Fibroblast of skin of back (primary cell): ENCODE results near the gene LILRA1.
"Not testable (repeated sequence)": the region's sequence is repeated elsewhere in the genome, so short reads cannot be mapped to it uniquely, and the experiment has no call there.

Experiments
- DNase-seq: peaks from one replicate; pipeline ENCODE4 v3.0.0-alpha.2; 2013

The LILRA1 gene

DNA sequence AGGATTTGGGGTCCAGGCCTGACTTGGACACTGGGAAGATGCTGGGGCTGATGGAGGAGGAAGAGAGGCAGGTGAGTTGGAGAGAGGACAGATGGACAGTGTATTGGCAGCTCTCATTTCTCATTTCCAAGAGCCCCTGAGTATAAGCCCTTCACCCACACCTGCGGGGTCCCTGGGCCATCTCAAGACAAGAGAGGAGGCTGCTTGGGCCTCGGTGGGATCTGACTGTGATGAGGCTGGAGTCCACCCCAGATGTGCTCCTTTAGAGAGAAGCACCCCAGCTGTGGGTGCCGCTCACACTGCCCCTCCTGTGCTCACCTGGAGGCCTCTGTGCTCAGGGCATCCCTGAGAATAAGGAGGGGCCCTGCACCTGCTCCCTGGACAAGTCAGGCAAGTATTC is 16.1 kb upstream of the LILRA1 start:
- no peak for DNase-seq

DNA sequence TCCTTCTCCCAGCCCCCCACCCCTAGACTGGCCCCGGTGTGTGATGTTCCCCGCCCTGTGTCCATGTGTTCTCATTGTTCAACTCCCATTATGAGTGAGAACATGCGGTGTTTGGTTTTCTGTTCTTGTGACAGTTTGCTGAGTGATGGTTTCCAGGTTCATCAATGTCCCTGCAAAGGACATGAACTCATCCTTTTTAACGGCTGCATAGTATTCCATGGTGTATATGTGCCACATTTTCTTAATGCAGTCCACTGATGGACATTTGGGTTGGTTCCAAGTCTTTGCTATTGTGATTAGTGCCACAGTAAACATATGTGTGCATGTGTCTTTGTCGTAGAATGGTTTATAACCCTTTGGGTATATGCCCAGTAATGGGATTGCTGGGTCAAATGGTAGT is 15.2 kb upstream of the LILRA1 start:
- not testable (repeated sequence) for DNase-seq

DNA sequence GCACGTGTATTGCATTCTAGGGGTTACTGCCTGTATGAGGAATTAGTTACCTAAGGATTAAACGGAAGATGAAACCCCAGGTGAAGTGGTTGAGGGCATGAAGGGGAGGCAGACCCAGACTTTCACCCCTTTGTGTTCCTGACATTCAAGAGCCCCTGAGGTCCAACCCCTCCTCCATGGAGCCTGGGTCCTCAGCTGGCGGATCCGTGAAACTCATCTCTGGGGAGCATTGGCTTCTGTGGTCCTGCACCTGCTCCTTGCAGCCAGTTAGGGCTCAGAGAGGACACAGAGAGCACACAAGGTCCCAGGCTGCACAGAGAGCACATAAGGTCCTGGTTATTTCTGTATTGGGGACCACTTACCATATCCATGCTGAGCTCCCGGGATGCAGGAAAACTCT is 7.0 kb upstream of the LILRA1 start:
- DNase-seq = no peak

DNA sequence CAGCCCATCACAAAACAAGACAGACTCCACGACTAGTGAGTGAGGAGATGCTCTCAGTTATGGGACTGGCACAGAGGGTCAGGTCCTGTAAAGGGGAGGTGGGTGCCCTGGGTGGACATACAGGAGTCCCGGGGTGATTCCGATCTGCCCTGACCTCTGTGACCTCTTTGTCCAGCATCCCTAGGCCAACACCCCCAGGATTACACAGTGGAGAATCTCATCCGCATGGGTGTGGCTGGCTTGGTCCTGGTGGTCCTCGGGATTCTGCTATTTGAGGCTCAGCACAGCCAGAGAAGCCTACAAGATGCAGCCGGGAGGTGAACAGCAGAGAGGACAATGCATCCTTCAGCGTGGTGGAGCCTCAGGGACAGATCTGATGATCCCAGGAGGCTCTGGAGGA is 6.4 kb upstream of the LILRA1 start:
- DNase-seq = no peak

DNA sequence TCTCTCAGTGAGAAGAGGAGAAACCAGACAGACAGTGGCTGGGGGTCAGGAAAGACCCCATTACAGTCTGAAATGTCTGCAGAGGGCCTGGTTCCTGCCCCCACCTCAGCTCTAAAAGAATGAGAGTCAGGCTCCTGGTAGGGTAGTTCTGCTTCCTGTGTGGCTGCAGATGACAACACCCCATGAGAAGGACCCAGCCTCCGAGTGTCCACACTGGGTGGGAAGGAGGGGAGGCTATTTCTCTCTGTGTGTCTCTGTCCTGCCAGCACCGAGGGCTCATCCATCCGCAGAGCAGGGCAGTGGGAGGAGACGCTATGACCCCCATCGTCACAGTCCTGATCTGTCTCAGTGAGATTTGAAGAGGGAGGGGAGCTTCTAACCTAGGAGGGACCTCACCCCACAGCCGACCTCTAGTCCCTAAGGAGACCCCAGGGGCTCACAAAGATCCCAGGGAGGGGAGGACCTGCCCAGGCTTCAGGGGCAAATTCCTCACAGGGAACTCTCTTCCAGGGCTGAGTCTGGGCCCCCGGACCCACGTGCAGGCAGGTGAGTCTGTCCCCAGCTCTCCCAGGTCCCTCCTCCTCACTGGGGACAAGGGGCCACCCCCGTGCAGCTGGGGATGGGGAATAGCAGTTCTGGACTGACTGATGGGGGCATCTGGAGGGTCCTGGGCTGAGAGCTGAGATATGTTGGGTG is 647 bp downstream of the LILRA1 start:
- not testable (repeated sequence) for DNase-seq

DNA sequence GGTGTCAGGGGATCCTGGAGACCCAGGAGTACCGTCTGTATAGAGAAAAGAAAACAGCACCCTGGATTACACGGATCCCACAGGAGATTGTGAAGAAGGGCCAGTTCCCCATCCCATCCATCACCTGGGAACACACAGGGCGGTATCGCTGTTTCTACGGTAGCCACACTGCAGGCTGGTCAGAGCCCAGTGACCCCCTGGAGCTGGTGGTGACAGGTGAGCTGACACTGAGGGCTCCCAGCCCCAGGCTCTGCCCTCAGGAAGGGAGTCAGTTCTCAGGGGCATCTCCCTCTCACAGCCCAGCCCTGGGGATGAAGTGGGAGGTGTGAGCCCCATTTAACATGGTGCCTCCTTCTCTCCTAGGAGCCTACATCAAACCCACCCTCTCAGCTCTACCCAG is 1.3 kb downstream of the LILRA1 start:
- no peak for DNase-seq

DNA sequence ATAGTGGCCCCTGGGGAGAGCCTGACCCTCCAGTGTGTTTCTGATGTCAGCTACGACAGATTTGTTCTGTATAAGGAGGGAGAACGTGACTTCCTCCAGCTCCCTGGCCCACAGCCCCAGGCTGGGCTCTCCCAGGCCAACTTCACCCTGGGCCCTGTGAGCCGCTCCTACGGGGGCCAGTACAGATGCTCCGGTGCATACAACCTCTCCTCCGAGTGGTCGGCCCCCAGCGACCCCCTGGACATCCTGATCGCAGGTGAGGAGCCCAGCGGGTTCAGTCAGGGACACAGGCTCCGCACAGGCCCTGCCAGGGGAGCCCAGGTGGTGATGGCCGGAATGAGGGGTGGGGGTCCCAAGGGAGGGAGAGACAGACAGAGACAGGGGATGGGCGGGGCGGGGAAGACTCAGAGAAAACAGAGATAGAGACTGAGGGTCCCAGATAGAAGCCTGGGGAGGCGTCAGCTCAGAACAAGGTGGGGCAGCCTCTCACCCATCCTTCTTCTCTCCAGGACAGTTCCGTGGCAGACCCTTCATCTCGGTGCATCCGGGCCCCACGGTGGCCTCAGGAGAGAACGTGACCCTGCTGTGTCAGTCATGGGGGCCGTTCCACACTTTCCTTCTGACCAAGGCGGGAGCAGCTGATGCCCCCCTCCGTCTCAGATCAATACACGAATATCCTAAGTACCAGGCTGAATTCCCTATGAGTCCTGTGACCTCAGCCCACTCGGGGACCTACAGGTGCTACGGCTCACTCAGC is 2.4 kb downstream of the LILRA1 start:
- DNase-seq = not testable (repeated sequence)

DNA sequence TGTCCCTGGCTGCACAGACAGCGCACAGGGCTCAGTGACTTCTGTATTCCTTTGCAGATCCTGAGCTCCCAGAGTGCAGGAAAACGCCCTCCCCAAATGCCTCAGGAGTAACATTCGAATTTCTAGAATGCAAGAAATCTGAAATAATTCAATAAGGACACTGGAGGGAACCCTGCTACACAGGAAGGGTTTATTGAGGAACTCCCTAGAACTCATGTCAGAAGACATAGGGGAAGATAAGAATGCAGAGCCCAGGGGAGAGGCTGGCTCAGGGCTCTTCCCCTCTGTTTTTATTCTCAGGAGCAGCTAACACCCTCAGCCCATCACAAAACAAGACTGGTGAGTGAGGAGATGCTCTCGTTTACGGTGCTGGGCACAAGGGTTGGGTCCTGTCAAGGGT is 6.8 kb downstream of the LILRA1 start:
- no peak for DNase-seq

DNA sequence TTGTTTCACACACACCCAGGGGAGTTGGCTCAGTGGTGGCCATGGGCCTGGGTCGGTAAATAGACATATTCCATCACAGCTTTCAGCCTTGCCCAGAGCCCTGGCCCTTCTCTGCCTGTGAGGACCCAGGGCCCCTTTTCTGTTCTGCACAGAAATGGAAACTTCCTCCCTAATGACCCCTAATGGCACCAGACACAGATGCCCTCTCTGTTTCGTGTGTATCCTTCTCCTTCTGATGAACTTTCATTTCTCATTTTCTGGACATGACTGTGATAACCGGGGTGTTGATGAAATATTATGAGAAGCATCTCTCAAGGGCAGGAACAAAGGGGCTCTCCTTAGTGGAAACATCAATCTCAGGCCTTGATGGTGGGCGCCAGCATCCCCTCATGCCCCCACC is 12.8 kb downstream of the LILRA1 start:
- DNase-seq = no peak

DNA sequence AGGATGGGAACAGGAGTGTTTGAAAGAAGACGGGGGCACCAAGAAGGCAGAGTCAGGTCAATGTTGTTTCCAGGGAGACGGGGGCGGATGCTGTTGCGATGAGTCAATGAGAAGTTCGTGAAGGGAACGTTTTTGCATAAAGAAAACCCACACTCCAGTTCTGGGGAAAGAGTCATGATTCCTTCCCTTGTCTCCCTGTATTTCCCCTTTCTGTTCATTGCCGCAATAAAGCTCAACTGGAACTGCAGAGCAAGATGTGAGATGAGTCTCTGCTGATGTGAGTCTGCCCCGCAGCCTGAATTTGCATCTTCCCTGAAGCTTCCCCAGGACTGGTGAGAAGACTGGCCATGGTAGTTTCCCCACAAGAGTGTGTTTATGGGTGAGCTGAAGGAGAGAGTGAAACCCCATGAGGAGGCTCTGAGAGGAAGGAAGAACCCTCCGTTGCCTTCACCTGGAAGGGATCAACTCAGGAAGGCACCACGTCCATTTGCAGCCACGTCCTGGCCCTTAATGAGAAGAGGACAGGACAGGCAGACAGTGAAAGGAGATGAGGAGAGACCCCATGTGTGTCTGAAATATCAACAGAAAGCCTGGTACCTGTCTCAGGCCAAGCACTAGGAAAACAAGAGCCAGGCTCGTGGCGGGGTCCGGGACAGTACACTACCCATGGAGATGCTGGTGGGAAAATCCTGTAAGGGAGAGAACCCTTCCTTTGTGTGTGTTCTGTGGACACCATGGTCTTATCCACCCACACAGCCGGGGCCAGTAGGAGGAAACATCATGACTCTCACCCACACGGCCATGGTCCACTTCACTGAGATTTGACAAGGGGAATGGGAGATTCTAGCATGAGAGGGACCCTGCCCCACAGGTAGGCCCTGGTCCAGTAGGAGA is 13.7 kb downstream of the LILRA1 start:
- no peak for DNase-seq

DNA sequence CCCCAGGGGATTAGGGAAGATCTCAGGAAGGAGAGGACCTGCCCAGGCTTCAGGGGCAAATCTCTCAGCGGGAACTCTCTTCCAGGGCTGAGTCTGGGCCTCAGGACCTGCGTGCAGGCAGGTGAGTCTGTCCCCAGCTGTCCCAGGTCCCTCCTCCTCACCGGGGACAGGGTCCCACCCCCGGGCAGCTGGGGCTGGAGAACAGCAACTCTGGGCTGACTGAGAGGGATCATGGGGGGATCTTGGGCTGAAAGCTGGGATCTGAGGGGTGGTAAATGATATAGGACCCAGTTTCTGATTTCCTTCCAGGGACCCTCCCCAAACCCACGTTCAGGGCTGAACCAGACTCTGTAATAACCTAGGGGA is 14.3 kb downstream of the LILRA1 start:
- DNase-seq = no peak

DNA sequence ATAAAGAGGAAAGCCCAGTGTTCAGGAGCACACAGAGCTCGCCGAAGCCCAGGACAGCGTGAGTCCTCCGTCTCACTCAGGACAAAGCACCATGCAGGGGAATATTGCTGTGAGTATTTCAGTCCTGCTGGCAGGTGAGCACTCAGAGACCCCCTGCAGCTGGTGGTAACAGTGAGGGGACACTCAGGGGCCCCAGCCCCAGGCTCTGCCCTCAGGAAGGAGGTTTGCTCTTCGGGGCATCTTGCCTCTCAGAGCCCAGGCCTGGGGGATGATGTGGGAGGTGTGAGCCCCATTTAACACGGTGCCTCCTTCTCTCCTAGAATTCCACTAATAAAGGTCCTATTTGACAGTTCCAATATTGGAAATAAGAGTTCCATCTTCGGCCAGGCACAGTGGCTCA is 14.8 kb downstream of the LILRA1 start:
- DNase-seq = no peak

DNA sequence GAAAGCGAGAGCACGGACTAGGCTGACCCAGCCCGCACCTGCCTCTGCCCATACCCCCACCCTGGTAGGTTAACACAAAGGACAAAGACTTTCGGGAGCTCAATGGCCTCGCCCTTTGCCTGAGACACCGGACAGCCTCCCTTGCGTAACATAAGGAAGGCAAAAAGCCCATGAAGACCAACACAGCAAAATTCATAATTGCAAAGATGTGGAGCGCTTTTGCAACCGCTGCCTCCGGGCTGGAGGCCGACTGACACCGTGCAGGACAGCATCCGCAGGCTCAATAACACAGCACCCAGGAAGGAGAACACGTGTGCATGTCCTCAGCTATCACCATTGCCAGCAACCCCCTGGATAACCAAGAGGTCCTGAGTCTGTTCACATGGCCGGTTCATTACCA is 15.4 kb downstream of the LILRA1 start:
- DNase-seq = no peak

DNA sequence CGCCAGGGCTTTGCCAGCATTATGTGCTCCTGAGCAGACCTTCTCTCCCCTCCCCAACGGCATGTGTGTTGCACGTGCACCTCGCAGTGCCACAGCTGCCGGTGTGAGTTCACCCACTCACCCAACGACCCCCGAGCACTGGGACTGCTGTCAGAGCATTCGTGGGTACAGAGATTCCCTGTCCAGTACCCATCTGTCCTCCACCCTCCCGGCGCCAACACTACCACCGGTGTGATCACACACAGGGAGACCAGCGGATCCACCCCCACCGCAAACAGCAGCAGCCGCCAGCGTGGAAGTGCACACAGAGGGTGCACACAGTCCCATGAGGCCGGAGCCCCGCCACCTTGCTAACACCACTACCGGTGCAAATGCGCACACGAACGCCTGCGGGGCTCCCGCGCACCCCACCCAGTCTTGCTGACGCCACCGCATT is 15.9 kb downstream of the LILRA1 start:
- no peak for DNase-seq

DNA sequence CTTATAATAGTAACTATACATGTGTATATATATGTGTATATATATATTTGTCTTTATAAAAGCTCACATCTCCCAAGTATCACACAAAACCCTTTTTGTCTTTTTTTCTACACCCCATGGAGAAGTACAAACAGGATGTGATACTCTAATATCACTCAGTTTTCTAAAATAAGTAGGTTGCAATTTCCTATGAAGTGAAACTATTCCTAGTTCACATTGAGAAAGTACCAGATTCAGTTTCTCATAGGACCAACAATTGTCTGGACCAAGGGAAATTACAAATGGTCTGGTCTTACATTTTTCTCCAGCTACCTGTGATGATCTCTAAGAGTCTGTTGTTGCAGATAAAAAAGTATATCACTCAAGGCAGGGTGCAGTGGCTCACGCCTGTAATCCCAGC is 19.0 kb downstream of the LILRA1 start:
- no peak for DNase-seq

DNA sequence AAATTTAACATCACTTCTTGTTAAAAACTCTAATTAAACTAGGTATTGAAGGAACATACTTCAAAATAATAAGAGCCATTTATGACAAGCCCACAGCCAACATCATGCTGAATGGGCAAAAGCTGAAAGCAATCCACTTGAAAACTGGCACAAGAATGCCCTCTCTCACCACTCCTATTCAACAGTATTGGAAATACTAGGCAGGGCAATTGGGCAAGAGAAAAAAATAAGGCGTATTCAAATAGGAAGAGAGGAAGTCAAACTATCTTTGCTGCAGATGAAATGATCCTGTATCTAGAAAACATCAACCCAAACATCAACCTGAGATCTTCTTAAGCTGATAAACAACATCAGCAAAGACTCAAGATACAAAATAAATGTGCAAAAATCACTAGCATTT is 21.3 kb downstream of the LILRA1 start:
- DNase-seq = no peak

DNA sequence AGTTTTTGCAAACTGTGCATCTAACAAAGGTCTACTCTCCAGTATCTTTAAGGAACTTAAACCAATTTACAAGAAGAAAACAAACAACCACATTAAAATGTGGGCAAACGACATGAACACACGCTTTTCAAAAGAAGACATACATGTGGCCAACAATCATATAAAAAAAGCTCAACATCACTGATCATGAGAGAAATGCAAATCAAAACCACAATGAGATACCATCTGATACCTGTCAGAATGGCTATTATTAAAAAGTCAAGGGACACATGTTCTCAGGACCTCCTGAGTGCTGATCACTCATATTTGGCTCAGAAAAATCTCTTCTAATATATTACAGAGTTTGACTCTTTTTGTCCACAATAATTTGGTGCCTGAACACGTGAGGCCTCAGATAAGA is 22.6 kb downstream of the LILRA1 start:
- DNase-seq = no peak

DNA sequence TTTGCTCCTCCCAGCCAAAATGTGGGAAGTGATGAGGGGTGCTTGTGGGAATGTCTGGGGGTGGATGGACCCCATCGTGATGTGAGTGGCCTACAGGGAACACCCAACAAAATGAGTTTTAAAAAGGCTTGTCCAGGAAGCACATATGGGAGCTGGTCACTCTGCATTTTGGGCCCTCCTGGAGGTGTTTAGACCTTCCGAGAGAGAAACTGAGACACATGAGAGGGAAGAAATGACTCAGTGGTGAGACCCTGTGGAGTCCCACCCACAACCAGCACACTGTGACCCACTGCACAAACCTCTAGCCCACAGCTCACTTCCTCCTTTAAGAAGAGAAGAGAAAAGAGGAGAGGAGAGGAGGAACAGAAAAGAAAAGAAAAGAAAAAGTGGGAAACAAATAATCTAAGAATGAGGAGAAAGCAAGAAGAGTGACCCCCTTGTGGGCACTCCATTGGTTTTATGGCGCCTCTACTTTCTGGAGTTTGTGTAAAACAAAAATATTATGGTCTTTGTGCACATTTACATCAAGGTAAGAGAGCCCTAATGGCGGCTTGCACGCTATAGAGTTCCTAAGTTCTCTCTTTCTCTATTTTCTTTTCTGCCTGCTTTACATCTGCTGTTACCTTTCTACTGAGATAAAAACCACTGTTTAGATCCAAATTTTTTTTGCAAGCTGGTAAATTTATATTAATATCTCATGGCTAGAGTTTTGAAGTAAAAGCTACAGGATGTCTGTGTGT is 23.6 kb downstream of the LILRA1 start:
- DNase-seq = no peak

DNA sequence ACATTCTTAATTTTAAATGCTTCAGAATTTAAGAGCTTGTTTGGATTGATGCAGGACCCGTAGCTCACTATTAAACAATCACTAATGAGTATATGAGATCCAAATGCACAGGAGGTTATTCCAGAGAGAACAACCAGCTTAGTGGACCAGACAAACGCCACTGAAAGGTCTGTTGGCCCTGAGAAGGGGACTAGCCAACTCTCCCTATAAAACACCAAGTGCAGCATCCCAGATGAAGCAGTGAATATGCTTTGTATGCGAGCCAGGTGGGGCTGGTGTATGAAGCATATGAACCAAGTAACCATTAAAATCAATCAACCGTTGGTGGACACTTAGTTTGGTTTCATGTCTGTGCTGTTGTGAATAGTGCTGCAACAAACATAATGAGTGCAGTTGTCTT is 27.0 kb downstream of the LILRA1 start:
- DNase-seq = no peak

DNA sequence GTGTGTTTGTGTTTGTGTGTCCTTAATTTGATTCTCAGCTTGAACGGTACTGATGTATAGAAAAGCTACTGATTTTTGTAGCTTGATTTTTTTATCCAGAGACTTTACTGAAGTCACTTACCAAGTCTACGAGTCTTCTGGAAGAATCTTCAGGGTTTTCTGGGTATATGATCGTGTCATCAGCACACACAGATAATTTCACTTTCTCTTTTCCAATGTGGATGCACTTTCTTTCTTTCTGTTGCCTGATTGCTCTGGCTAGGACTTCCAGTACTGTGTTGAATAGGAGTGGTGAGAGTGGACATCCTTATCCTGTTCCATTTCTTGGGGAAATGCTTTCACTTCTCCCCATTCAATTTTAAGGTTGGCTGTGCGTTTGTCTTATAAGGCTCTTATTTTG is 29.0 kb downstream of the LILRA1 start:
- no peak for DNase-seq

DNA sequence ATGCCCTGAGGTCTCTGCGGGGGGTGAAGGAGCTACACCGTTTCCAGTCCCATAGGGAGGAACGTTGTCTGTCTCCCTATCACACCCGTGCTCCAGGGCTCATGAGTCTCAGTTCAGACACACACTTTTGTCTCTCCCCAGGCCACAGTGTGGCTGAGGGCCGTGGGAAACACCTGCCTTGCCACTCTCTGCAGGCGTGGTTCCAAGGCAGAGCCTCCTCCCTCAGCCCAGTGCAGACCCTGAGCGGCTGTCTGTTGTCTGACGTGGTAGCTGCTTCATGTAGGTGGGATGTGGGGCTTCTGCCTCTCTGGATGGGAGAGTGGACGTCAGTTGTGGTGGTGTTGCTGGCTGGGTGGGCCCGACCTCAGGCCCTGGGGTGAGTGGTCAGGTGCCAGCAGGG is 30.8 kb downstream of the LILRA1 start:
- DNase-seq = not testable (repeated sequence)

DNA sequence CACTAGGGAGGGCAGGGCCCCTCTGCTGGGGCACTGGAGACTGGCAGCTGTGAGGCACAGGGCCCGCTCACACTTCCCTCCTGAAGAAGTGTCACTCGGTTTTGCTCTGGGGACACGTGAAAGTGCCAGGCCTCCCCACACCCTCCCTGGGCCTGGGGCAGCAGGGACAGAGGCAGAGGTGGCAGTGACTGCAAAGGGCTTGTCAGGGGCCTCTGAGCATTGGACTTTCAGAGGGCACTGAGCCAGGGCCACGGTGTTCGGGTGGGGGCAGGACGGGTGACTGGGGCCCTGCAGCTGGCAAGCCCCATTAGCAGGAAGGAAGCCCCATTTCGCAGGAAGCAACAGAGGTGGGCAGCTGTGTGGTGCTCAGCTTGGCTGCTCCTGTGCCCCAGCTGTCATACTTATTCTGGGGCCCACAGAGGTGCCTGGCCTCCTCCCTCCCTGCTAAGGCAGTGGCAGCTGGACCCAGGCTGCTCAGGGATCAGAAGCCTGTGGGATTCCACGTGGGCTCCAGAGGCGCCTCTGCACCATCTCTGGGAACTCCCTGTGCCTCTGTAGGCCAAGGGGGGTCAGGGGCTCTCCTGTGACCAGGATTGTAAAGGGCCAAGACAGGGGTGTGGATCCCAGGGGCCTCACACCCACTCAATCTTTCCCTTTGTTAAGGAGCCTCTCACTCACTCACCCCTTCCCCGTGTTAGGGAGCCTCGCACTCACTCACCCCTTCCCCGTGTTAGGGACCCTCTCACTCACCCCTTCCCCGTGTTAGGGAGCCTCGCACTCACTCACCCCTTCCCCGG is 31.7 kb downstream of the LILRA1 start:
- DNase-seq = not testable (repeated sequence)
